B cell (primary cell): ENCODE results near the gene TPST2. TPM values are rescaled to one million over a fixed set of nuclear protein-coding genes. Genes with fewer than 3 reads are reported as not detected.

Experiments used
- ATAC-seq: fragments of 200-7000 bp; cut with Tn5 transposase; one replicate; pipeline ENCODE4 v1.10.0; 2021; ENCODE audit warnings: low read depth, mild to moderate bottlenecking, moderate number of reproducible peaks, moderate library complexity
- CTCF ChIA-PET: fragments of 350-600 bp; sonication (Branson Sonifier 250); formaldehyde crosslinking; loops from one replicate; lab custom pipeline; 2021; ENCODE audit warnings: antibody characterized with exemption, inconsistent platforms; lab: Charles Lee
- POLR2A ChIA-PET: fragments of 350-600 bp; sonication (Branson Sonifier 250); formaldehyde crosslinking; loops from one replicate; lab custom pipeline; 2021; ENCODE audit warnings: antibody characterized with exemption; lab: Charles Lee
- DNase-seq: peaks from one replicate; pipeline ENCODE4 v3.0.0; 2013
- H2AFZ ChIP-seq: 2 replicates; pipeline ENCODE4 v1.6.1; 2012; ENCODE audit warnings: mild to moderate bottlenecking, low read depth, low read length; ENCODE audit not compliant: insufficient read depth, poor library complexity, severe bottlenecking
- H3K27ac ChIP-seq, 2 donors: 1 replicate in 1 of 2; 2 replicates in 1 of 2; pipeline ENCODE4 v1.5.1; 2012 to 2013; ENCODE audit warnings: low read length in 2 of 2, mild to moderate bottlenecking in 2 of 2, moderate library complexity in 1 of 2
- H3K27me3 ChIP-seq, 4 experiments: fragments of 200-600 bp in 1 of 4; sonication (generic) in 1 of 4; replicated peaks in 1 of 4; 1 replicate in 2 of 4; 2 replicates in 2 of 4; pipeline versions ENCODE4 v1.6.1 to v1.7.0; 2013 to 2016; ENCODE audit warnings: low read length in 3 of 4, mild to moderate bottlenecking in 2 of 4, mixed read lengths in 1 of 4, moderate library complexity in 1 of 4; ENCODE audit not compliant: insufficient read depth in 4 of 4, control insufficient read depth in 3 of 4; ENCODE audit errors: control extremely low read depth in 1 of 4
- H3K36me3 ChIP-seq, 2 experiments: replicated peaks in 1 of 2; 1 replicate in 1 of 2; 2 replicates in 1 of 2; pipeline versions ENCODE4 v1.6.1 to v1.7.1; 2013; ENCODE audit warnings: low read length in 1 of 2; ENCODE audit not compliant: insufficient read depth in 2 of 2, control insufficient read depth in 1 of 2; ENCODE audit errors: control extremely low read depth in 1 of 2, extremely low read depth in 1 of 2
- H3K4me1 ChIP-seq, 2 donors: fragments of 200-600 bp in 1 of 2; sonication (generic) in 1 of 2; 1 replicate in 1 of 2; 2 replicates in 1 of 2; pipeline versions ENCODE4 v1.5.1 to v1.6.1; 2013 to 2017; ENCODE audit warnings: low read length in 2 of 2; ENCODE audit not compliant: control insufficient read depth in 2 of 2, insufficient read depth in 2 of 2
- H3K4me2 ChIP-seq: replicated peaks from 2 replicates; pipeline ENCODE3; 2012; ENCODE audit warnings: mild to moderate bottlenecking, low read depth, low read length; ENCODE audit not compliant: poor library complexity, severe bottlenecking
- H3K4me3 ChIP-seq, 5 experiments: fragments of 200-600 bp in 1 of 5; sonication (generic) in 1 of 5; 1 replicate in 3 of 5; 2 replicates in 2 of 5; pipeline versions ENCODE4 v1.5.1 to v1.7.0; 2011 to 2016; ENCODE audit warnings: low read length in 4 of 5, mild to moderate bottlenecking in 4 of 5, low read depth in 2 of 5, control low read depth in 1 of 5, moderate library complexity in 1 of 5; ENCODE audit not compliant: insufficient read depth in 1 of 5; ENCODE audit errors: control extremely low read depth in 1 of 5, extremely low read depth in 1 of 5
- H3K79me2 ChIP-seq: fragments of 200-600 bp; sonication (generic); one replicate; pipeline ENCODE4 v1.6.0; 2016; ENCODE audit warnings: low read length; ENCODE audit not compliant: control insufficient read depth, insufficient read depth
- H3K9ac ChIP-seq: fragments of 200-600 bp; sonication (generic); 2 replicates; pipeline ENCODE4 v1.6.1; 2017; ENCODE audit warnings: mild to moderate bottlenecking, low read length, moderate library complexity
- H3K9me3 ChIP-seq, 3 donors: one replicate each; pipeline versions ENCODE4 v1.6.1 to v1.7.1; 2013; ENCODE audit warnings: low read length in 2 of 3; ENCODE audit not compliant: control insufficient read depth in 2 of 3, insufficient read depth in 1 of 3; ENCODE audit errors: control extremely low read depth in 1 of 3
- H4K20me1 ChIP-seq: 2 replicates; pipeline ENCODE4 v1.6.0; 2012; ENCODE audit warnings: mild to moderate bottlenecking, low read length; ENCODE audit not compliant: insufficient read depth, control insufficient read depth, poor library complexity, severe bottlenecking
- H3K27ac Mint-ChIP-seq: one replicate; pipeline ENCODE4 v1.8.0; 2021; ENCODE audit warnings: mixed read lengths
- H3K27me3 Mint-ChIP-seq: one replicate; pipeline ENCODE4 v1.8.0; 2021; ENCODE audit warnings: mixed read lengths
- H3K4me1 Mint-ChIP-seq: one replicate; pipeline ENCODE4 v1.8.0; 2021; ENCODE audit warnings: mixed read lengths
- H3K4me3 Mint-ChIP-seq: one replicate; pipeline ENCODE4 v1.8.0; 2021; ENCODE audit warnings: mixed read lengths
- H3K9me3 Mint-ChIP-seq: one replicate; pipeline ENCODE4 v1.8.0; 2022; ENCODE audit warnings: mixed read lengths; ENCODE audit not compliant: insufficient read depth
- CTCF ChIP-seq: fragments of 200-600 bp; IDR thresholded peaks from one replicate; pipeline ENCODE4 v1.8.0; 2022; ENCODE audit warnings: antibody characterized with exemption, mild to moderate bottlenecking
- EZH2 ChIP-seq: IDR thresholded peaks from 2 replicates; pipeline ENCODE4 v1.6.1; 2012; ENCODE audit warnings: borderline replicate concordance, low read depth, mild to moderate bottlenecking, moderate library complexity, low read length; ENCODE audit not compliant: insufficient read depth, poor library complexity, severe bottlenecking
- whole genome bisulfite sequencing: methylation state at CpG from one replicate; pipeline ENCODE4 v1.1.5; 2013; ENCODE audit warnings: missing lambda C conversion rate; ENCODE audit not compliant: insufficient coverage; 5-methylcytosine and 5-hydroxymethylcytosine counted together
- intact Hi-C: fragments of 100-400 bp; cut with micrococcal nuclease; formaldehyde crosslinking; loops from one replicate; pipeline ENCODE4 v1.10.0; 2022
- polyA plus RNA-seq: library from polyadenylated mRNA; depleted of rRNA; stranded (reverse); fragments of >200 nt; gene quantifications from 2 replicates; pipeline ENCODE4 v1.2.3, GENCODE V29; 2012
- total RNA-seq, 2 donors: library from RNA; stranded (reverse); fragments of 120-200 nt in 1 of 2; gene quantifications; 1 replicate in 1 of 2; 2 replicates in 1 of 2; pipeline versions ENCODE4 v1.2.3 to v1.2.4, GENCODE V29; 2013 to 2022

The TPST2 gene
- total and polyA plus RNA-seq, 2 donors (not counting 1 experiment from before 2014, with no cell fraction given), result 16.6 to 43.1 TPM

GRCh38 chr22:26489447-26490036, 100.4 kb downstream of the TPST2 start:
- Histone ChIP-seq H4K20me1 (no peaks in the 10 kb centered on the region), H3K4me1 (peaks cover under 1 to 5% of the 10 kb centered on the region in 2 donors), H3K36me3 (peaks cover 13 to 66% of the 10 kb centered on the region in 2 experiments), H3K4me2 (no peak overlapping the region), H3K79me2 (peaks cover 3% of the 10 kb centered on the region), H3K9ac (no peak overlapping the region), H3K27me3 (no peaks in the 10 kb centered on the region), H3K27ac (no peak overlapping the region), H3K9me3 (no peaks in the 10 kb centered on the region), H2AFZ (no peak overlapping the region), H3K4me3 (no peak overlapping the region)
- CTCF ChIA-PET, result no interaction called here
- WGBS, result no CpG with 5 or more reads among the region's 4 CpGs
- Mint-ChIP-seq H3K9me3 (no peaks in the 10 kb centered on the region), H3K4me3 (no peak overlapping the region), H3K27me3 (no peaks in the 10 kb centered on the region), H3K27ac (peak overlapping the region; percentile 27), H3K4me1 (peaks cover 18% of the 10 kb centered on the region)
- POLR2A ChIA-PET, result no interaction called here
- intact Hi-C loops, result no loop called here
- no peak for DNase-seq
- no peak for TF ChIP-seq CTCF
- no peak for TF ChIP-seq EZH2
- no peak for ATAC-seq

GRCh38 chr22:26487996-26488395, 101.9 kb downstream of the TPST2 start:
- intact Hi-C loops, result no loop called here
- peaks cover 9% of the 10 kb centered on the region for H3K79me2 ChIP-seq
- no peak for DNase-seq
- H3K9ac ChIP-seq, result no peak overlapping the region
- H3K4me1 Mint-ChIP-seq, result peaks cover 31% of the 10 kb centered on the region
- H3K4me3 ChIP-seq, result no peak overlapping the region
- 9% methylated on average over 3 of the region's 3 CpGs for WGBS
- H3K4me2 ChIP-seq, result no peak overlapping the region
- no peaks in the 10 kb centered on the region for H3K27me3 ChIP-seq
- POLR2A ChIA-PET, result no interaction called here
- H3K36me3 ChIP-seq, result peaks cover 12 to 52% of the 10 kb centered on the region in 2 experiments
- H3K4me1 ChIP-seq, result peaks cover 7 to 15% of the 10 kb centered on the region in 2 donors
- ATAC-seq, result no peak
- no peak overlapping the region for H3K27ac Mint-ChIP-seq
- H3K4me3 Mint-ChIP-seq, result no peak overlapping the region
- H2AFZ ChIP-seq, result no peak overlapping the region
- H3K27me3 Mint-ChIP-seq, result no peaks in the 10 kb centered on the region
- no peak overlapping the region for H3K27ac ChIP-seq
- no peaks in the 10 kb centered on the region for H3K9me3 ChIP-seq
- H4K20me1 ChIP-seq, result no peaks in the 10 kb centered on the region
- CTCF ChIA-PET, result no interaction called here
- TF ChIP-seq CTCF (no peak), EZH2 (no peak)
- H3K9me3 Mint-ChIP-seq, result no peaks in the 10 kb centered on the region
